ENCODE results near the gene NIP7. TPM values are rescaled to one million over a fixed set of nuclear protein-coding genes. Genes with fewer than 3 reads are reported as not detected.

Gene NIP7
- total and polyA plus RNA-seq, 2 donors (not counting 3 experiments of a cell fraction or from before 2014, with no cell fraction given) = 8.8 to 46.8 TPM

- Histone ChIP-seq H3K27ac (ENCODE audit: insufficient read depth, low read depth, low read length) (no peak overlapping the region), H2AFZ (ENCODE audit: low read depth, low read length) (no peak overlapping the region), H4K20me1 (replicated peaks; ENCODE audit: control insufficient read depth, extremely low read depth, insufficient read depth, low read length) (no peaks in the 10 kb centered on the region), H3K9ac (replicated peaks; ENCODE audit: extremely low read depth, insufficient read depth, low read length) (no peak overlapping the region), H3K27me3 (ENCODE audit: control insufficient read depth in 2 of 2, insufficient read depth in 2 of 2, low read length in 2 of 2) (no peaks in the 10 kb centered on the region), H3K9me3 (replicated peaks; ENCODE audit: control insufficient read depth, insufficient read depth, low read length) (no peaks in the 10 kb centered on the region), H3K4me2 (ENCODE audit: insufficient read depth, low read length) (no peak overlapping the region), H3K4me3 (replicated peaks in 1 of 3; ENCODE audit: insufficient read depth in 1 of 3, low read depth in 1 of 3, low read length in 3 of 3) (no peak overlapping the region), H3K4me1 (ENCODE audit: control insufficient read depth, extremely low read depth, insufficient read depth, low read length) (peaks cover 10% of the 10 kb centered on the region), H3K9me1 (replicated peaks; ENCODE audit: control insufficient read depth, extremely low read depth, insufficient read depth, low read length) (no peaks in the 10 kb centered on the region), H3K79me2 (ENCODE audit: control insufficient read depth, insufficient read depth, low read length) (peaks cover 9% of the 10 kb centered on the region), H3K36me3 (ENCODE audit: control insufficient read depth in 2 of 2, extremely low read depth in 1 of 2, insufficient read depth in 2 of 2, low read length in 2 of 2) (peaks cover 9 to 20% of the 10 kb centered on the region in 2 experiments)
- ChIA-PET CTCF (no interaction called here), POLR2A (no interaction called here)
- TF ChIP-seq EZH2 (IDR thresholded peaks at IDR 0.05; ENCODE audit: borderline replicate concordance, low read depth, low read length, severe bottlenecking) (no peak), FOS (IDR thresholded peaks at IDR 0.05; ENCODE audit: borderline replicate concordance, insufficient read depth, low read length) (no peak), CTCF (IDR thresholded peaks at IDR 0.05; ENCODE audit: extremely low read depth in 1 of 2, insufficient read depth in 1 of 2, low read depth in 1 of 2, low read length in 2 of 2) (no peak), MAX (IDR thresholded peaks at IDR 0.05; ENCODE audit: insufficient read depth, insufficient read length) (no peak), MYC (IDR thresholded peaks at IDR 0.05; ENCODE audit: low read depth, low read length) (no peak), GATA2 (IDR thresholded peaks at IDR 0.05; ENCODE audit: insufficient read depth, insufficient read length, low read depth, low read length) (no peak), POLR2A (IDR thresholded peaks at IDR 0.05; ENCODE audit: low read depth, low read length) (no peak), POLR2AphosphoS5 (IDR thresholded peaks at IDR 0.05; ENCODE audit: insufficient read depth, low read depth, low read length) (no peak), JUN (IDR thresholded peaks at IDR 0.05; ENCODE audit: borderline replicate concordance, insufficient read depth, insufficient read length, low read depth) (no peak)
- dilution Hi-C loops (cut with MboI; ENCODE audit: extremely low pct_ligation_motif_present, low sequenced_read_pairs) (no loop called here), intact Hi-C loops (cut with micrococcal nuclease) (no loop called here)
- FAIRE-seq (no peak), DNase-seq (ENCODE audit: low read depth, low spot score) (no peak)
- BruUV-seq (replicated peaks) = no TSS peak
Measured at GRCh38 chr16:69334696-69335095, 4.9 kb upstream of the NIP7 start.
